Metanephros (tissue), 1 donor: ENCODE measurements around the gene CCR5. TPM values are rescaled to one million over a fixed set of nuclear protein-coding genes. Genes with fewer than 3 reads are reported as not detected.

Experiments
- total RNA-seq: library from RNA; depleted of rRNA; stranded (reverse); fragments of >200 nt; gene quantifications from one replicate; pipeline ENCODE4 v1.2.3, GENCODE V29; 2014

Gene CCR5
- total RNA-seq, result 0.47 TPM

DNA sequence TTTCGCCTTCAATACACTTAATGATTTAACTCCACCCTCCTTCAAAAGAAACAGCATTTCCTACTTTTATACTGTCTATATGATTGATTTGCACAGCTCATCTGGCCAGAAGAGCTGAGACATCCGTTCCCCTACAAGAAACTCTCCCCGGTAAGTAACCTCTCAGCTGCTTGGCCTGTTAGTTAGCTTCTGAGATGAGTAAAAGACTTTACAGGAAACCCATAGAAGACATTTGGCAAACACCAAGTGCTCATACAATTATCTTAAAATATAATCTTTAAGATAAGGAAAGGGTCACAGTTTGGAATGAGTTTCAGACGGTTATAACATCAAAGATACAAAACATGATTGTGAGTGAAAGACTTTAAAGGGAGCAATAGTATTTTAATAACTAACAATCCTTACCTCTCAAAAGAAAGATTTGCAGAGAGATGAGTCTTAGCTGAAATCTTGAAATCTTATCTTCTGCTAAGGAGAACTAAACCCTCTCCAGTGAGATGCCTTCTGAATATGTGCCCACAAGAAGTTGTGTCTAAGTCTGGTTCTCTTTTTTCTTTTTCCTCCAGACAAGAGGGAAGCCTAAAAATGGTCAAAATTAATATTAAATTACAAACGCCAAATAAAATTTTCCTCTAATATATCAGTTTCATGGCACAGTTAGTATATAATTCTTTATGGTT lies at the start of gene CCR5:
CCR5 (plus strand) TSS at position 108 of the 680 bp plus-strand sequence. CDS start 1,957 bp downstream, outside the sequence.

DNA sequence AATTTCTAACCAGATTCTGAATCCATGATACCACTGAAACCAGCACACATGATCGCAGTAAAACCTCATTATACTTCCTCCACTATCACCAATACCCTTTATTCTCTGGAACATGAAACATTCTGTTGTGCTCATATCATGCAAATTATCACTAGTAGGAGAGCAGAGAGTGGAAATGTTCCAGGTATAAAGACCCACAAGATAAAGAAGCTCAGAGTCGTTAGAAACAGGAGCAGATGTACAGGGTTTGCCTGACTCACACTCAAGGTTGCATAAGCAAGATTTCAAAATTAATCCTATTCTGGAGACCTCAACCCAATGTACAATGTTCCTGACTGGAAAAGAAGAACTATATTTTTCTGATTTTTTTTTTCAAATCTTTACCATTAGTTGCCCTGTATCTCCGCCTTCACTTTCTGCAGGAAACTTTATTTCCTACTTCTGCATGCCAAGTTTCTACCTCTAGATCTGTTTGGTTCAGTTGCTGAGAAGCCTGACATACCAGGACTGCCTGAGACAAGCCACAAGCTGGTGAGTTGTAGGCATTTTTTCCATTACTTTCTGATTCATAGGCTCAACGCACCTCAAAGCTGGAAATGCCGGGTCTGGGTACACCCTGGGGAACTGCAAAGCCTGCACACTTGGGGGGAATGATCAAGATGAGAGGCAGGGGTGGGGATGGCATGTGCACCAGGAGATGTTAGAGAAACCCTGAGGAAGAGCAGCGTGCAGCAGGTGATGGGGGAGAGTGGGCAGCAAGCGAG lies 16.9 kb upstream of the CCR5 start, which contains the start of gene CCR2:
CCR2 (plus strand) TSS at position 465 of the 764 bp plus-strand sequence. CDS start 3,417 bp downstream, outside the sequence.

DNA sequence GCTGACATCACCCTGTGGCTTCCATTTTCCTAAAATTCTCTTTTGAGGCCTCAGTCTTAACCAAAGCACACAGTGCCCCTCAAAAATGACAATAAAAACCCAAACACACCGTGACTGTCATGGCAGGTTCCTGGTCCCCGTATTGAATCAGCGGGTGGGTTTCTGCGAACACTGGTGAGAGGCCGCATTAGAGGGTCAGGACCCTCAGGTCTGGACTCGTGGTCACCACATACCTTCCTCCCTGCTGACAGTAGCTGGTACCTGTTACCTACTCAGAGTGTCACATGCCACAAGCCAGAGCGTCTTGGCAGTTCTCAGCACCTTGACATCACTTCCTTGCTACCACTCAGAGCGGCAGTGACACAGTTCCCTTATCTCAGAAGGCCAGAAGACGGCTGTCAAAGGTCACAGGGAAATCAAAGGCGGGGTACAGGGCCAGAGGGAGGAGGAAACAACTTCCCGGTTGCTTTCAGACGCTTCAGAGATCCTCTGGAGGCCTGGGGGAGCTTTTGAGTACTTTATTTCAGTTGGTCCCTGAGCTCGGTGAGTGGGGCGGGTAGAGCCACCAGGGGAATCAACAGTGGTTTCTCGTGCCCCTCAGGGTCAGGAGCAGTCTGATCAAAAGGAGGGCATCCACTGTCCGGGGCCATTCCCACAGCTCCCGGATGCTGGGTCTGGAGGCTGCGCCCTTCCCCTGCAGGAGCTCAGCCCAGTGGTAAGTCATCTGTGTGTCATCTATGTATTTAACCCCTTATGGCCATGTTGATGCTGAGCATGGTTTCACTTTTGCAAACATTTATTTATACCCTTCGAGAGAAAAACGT lies 36.3 kb downstream of the CCR5 start, which contains the start of the genes CCR5AS and CCRL2:
CCR5AS (minus strand) TSS at position 279 of the 824 bp plus-strand sequence.
CCRL2 (plus strand) TSS at position 472 of the 824 bp plus-strand sequence. CDS start 821 bp downstream, outside the sequence.

Other genes with a start within 250 kb of the CCR5 start
- 4.3 TPM for gene CCR1, start 162.6 kb upstream of the CCR5 start, total RNA-seq
- 0.47 TPM for gene CCR3, start 128.5 kb upstream of the CCR5 start, total RNA-seq
- gene CCR2, start 16.8 kb upstream of the CCR5 start, total RNA-seq, result 4.7 TPM
- gene CCRL2, start 36.3 kb downstream of the CCR5 start, total RNA-seq, result 2.6 TPM
- gene LTF, start 94.0 kb downstream of the CCR5 start, total RNA-seq, result 24.8 TPM
- gene RTP3, start 127.0 kb downstream of the CCR5 start, total RNA-seq, result not detected
- gene LRRC2, start 195.4 kb downstream of the CCR5 start, total RNA-seq, result 4.1 TPM
- 0.23 TPM for gene FAM240A, start 241.6 kb downstream of the CCR5 start, total RNA-seq